Cardiac fibroblast (primary cell): ENCODE results near the gene CFAP73.

Source experiments
- DNase-seq, 2 donors: peaks; one replicate each; pipeline versions ENCODE4 v3.0.0 to v3.0.0-alpha.2; 2010; ENCODE audit warnings: low read depth in 2 of 2
- H3K4me3 ChIP-seq, 2 donors: replicated peaks in 1 of 2; 1 replicate in 1 of 2; 2 replicates in 1 of 2; pipeline ENCODE4 v1.5.1; 2011; ENCODE audit warnings: low read depth in 2 of 2, low read length in 2 of 2, mild to moderate bottlenecking in 2 of 2, moderate library complexity in 1 of 2
- CTCF ChIP-seq: IDR thresholded peaks from one replicate; pipeline ENCODE4 v1.5.1; 2011; ENCODE audit warnings: low read depth, mild to moderate bottlenecking, low read length, inconsistent platforms

Gene CFAP73

DNA sequence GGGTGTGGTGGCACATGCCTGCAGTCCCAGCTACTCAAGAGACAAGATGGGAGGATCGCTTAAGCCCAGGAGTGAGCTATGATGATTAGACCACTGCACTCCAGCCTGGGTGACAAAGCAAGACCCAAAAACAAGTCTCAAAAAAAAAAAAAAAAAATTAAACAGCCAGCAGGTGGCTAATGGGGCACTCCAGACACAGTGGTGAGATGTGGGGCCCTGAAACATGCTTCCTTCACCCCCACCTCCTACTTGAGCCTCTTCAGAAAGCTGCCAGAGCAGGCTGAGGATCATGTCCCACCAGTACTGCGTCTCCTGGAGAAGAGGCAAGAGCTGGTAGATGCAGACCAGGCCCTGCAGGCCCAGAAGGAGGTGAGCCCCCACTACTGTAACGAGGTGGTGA is 2.1 kb downstream of the CFAP73 start:
- H3K4me3 ChIP-seq, result no peak overlapping the region
- no peak for TF ChIP-seq CTCF
- DNase-seq, result no peak

- TF ChIP-seq CTCF, result no peak
- DNase-seq, result no peak
- H3K4me3 ChIP-seq, result no peak overlapping the region
Observed at GRCh38 chr12:113152196-113152834, 2.8 kb downstream of the CFAP73 start.

DNA sequence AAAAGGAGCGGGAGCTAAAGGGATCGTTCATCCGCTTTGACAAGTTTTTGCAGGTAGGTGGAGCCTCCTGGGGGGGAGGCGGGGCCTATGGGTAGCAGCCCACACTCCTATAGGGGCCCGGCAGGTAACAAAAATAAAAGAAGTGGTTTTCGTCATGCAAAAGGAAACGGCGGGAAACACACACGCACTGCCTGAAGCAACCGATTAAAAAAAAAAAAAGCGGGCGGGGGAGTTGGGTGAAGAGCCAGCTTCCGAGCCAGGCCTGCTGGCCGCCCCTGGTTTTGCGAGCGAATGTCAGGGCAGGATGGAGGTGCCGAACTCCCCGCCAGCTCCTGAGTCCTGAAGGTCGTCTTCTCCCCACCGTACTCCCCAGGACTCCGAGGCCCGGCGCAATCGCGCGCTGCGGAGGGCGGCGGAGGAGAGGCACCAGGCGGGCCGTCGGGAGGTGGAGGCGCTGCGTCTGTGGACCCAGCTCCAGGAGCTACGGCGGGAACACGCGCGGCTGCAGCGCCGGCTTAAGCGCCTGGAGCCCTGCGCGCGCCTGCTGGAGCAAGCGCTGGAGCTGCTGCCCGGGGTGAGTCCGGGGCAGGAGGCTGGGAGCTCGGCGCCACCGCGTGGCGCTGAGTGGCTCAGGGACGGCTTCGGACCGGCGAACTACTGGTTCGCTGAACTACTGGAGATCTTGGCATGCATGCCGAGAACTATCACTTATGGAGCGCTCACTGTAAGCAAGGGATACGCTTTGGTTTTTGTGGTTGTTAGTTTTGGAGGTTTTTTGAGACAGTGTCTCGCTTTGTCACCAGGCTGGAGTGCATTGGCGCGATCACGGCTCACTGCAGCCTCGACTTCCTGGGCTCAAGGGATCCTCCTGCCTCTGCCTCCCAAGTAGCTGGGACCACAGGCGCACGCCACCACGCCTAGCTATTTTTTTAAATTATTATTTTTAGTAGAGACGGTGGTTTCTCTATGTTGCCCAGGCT is 3.6 kb downstream of the CFAP73 start:
- peak; percentile 75 to 83 for DNase-seq
- peak overlapping the region; percentile 27 to 42 for H3K4me3 ChIP-seq
- TF ChIP-seq CTCF, result peak; percentile 43

GRCh38 chr12:113154351-113154973 is 4.9 kb downstream of the CFAP73 start:
- H3K4me3 ChIP-seq, result peak overlapping the region in 1 of 2 donors; percentile 26
- DNase-seq, result peak; percentile 28 to 29
- TF ChIP-seq CTCF, result no peak

GRCh38 chr12:113155060-113155459 is 5.5 kb downstream of the CFAP73 start:
- H3K4me3 ChIP-seq, result no peak overlapping the region
- no peak for DNase-seq
- no peak for TF ChIP-seq CTCF

DNA sequence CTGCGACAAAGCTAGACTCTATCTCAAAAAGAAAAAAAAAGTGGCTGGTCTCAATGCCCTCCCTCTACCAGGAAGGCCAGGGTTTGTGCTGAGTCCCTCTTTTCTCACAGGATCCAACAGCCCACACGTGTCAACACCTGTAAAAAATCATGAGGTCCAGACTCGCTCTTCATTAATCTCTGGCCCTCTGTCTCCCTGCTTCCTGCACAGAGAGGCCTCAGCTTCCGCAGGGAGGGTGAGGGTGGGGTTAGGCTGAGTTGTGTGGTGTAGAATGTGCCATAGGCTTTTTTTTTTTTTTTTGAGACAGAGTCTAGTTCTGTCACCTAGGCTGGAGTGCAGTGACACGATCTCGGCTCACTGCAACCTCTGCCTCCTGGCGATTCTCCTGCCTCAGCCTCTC is 6.1 kb downstream of the CFAP73 start:
- no peak for DNase-seq
- H3K4me3 ChIP-seq, result no peak overlapping the region
- TF ChIP-seq CTCF, result no peak
